ENCODE measurements around the gene EXT2.
A peak's percentile ranks its signal among the peaks of the same experiment; 100 is the strongest.

The EXT2 gene

GRCh38 chr11:44088871-44089270 lies 6.6 kb upstream of the EXT2 start:
- ATAC-seq = no peak

GRCh38 chr11:44090539-44090938 lies 4.9 kb upstream of the EXT2 start:
- TF ChIP-seq TOX (CRISPR knock-in tag; IDR thresholded peaks at IDR 0.05; ENCODE audit: borderline replicate concordance) (no peak), ZNF70 (CRISPR knock-in tag; IDR thresholded peaks at IDR 0.05) (no peak), ZFP30 (CRISPR knock-in tag; IDR thresholded peaks at IDR 0.05) (no peak), GLIS3 (CRISPR knock-in tag; IDR thresholded peaks at IDR 0.05) (no peak), ZC3H10 (CRISPR knock-in tag; IDR thresholded peaks at IDR 0.05) (no peak)
- no peak for ATAC-seq

More at GRCh38 chr11:44088871-44089270, 6.6 kb upstream of the EXT2 start:
- TF ChIP-seq TSHZ2 (CRISPR knock-in tag; IDR thresholded peaks at IDR 0.05) (no peak), PATZ1 (CRISPR knock-in tag; IDR thresholded peaks at IDR 0.05; ENCODE audit: borderline replicate concordance) (no peak), ARNTL (CRISPR knock-in tag; IDR thresholded peaks at IDR 0.05; ENCODE audit: borderline replicate concordance, low read depth) (no peak), POU6F1 (CRISPR knock-in tag; IDR thresholded peaks at IDR 0.05; ENCODE audit: borderline replicate concordance, low read depth) (no peak), ESRRG (CRISPR knock-in tag; IDR thresholded peaks at IDR 0.05) (no peak), ZNF70 (CRISPR knock-in tag; IDR thresholded peaks at IDR 0.05) (no peak), CSDC2 (CRISPR knock-in tag; IDR thresholded peaks at IDR 0.05) (no peak), CSRNP3 (CRISPR knock-in tag; IDR thresholded peaks at IDR 0.05) (no peak), TOX (CRISPR knock-in tag; IDR thresholded peaks at IDR 0.05; ENCODE audit: borderline replicate concordance) (no peak), OSR1 (CRISPR knock-in tag; IDR thresholded peaks at IDR 0.05) (no peak), ZNF8 (CRISPR knock-in tag; IDR thresholded peaks at IDR 0.05) (no peak), GLIS3 (CRISPR knock-in tag; IDR thresholded peaks at IDR 0.05) (no peak), TCF4 (CRISPR knock-in tag; IDR thresholded peaks at IDR 0.05; ENCODE audit: borderline replicate concordance) (no peak), ZFP30 (CRISPR knock-in tag; IDR thresholded peaks at IDR 0.05) (no peak)

GRCh38 chr11:44094260-44094868 lies 1.1 kb upstream of the EXT2 start:
- ATAC-seq = peak; percentile 80
- no peak for TF ChIP-seq PATZ1 (CRISPR knock-in tag; IDR thresholded peaks at IDR 0.05; ENCODE audit: borderline replicate concordance)
- TF ChIP-seq ZFP3 (CRISPR knock-in tag; IDR thresholded peaks at IDR 0.05) = no peak
- no peak for TF ChIP-seq GLIS3 (CRISPR knock-in tag; IDR thresholded peaks at IDR 0.05)
- no peak for TF ChIP-seq OSR1 (CRISPR knock-in tag; IDR thresholded peaks at IDR 0.05)
- TF ChIP-seq PPARA (CRISPR knock-in tag; IDR thresholded peaks at IDR 0.05; ENCODE audit: borderline replicate concordance) = no peak
- no peak for TF ChIP-seq ZNF8 (CRISPR knock-in tag; IDR thresholded peaks at IDR 0.05)
- no peak for TF ChIP-seq RARB (CRISPR knock-in tag; IDR thresholded peaks at IDR 0.05)
- TF ChIP-seq TCF4 (CRISPR knock-in tag; IDR thresholded peaks at IDR 0.05; ENCODE audit: borderline replicate concordance) = no peak
- no peak for TF ChIP-seq TSHZ2 (CRISPR knock-in tag; IDR thresholded peaks at IDR 0.05)
